ENCODE data around the gene CLSTN3. TPM values are rescaled to one million over a fixed set of nuclear protein-coding genes. Genes with fewer than 3 reads are reported as not detected.

CLSTN3 gene
- total RNA-seq, 3 donors from 2014 or later (not counting 1 experiment from before 2014, with no cell fraction given), result 59.7 to 95.5 (median 61.0) TPM

DNA sequence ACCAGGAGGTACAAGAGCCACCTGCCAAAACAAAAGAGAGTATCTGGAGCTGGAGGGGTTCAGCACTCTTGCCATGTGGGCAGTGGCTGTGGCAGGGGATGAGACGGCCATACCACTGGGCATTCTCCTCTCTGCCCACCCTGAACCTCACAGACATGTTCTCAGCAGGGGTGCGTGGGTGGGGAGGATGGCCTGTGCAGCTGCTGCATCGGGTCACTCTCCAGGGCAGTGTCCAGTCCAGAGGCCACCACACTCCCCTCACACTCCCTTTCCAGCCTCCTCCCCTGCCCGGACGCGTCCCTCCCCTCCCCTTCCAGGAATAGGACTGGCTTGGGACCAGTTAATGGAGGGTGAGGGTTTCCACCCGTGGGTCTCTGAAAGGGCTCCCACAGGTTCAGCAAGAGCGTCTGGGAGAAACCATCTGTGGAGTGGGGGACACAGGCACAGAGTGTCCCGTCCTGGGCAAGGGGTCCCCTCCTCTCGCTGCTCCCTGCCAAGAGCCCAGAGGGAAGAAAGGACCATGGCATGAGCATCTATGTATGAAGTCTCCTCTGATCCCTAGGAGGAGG lies 38.4 kb upstream of the CLSTN3 start:
- no peak for ATAC-seq
- TF ChIP-seq CTCF (IDR thresholded peaks at IDR 0.05), result no peak
- Histone ChIP-seq H3K27me3 (ENCODE audit: control insufficient read depth, insufficient read depth, low read length) (no peaks in the 10 kb centered on the region), H3K4me3 (ENCODE audit: low read length) (peak overlapping the region; percentile 25), H3K4me1 (ENCODE audit: control insufficient read depth, insufficient read depth, low read length) (peaks cover 12% of the 10 kb centered on the region), H3K36me3 (ENCODE audit: control insufficient read depth, insufficient read depth, low read length) (no peaks in the 10 kb centered on the region), H3K27ac (ENCODE audit: low read length) (no peak overlapping the region), H3K9me3 (ENCODE audit: control insufficient read depth, insufficient read depth, low read length) (no peaks in the 10 kb centered on the region)
- WGBS (ENCODE audit: insufficient coverage), result 69% methylated on average over 10 of the region's 10 CpGs
- H3K9me3 Mint-ChIP-seq, result no peaks in the 10 kb centered on the region
- peak overlapping the region; percentile 43 to 79 for H3K27ac Mint-ChIP-seq
- H3K4me1 Mint-ChIP-seq, result peaks cover 0 to 22% of the 10 kb centered on the region in 2 donors
- H3K4me3 Mint-ChIP-seq, result peak overlapping the region; percentile 77
- DNase-seq, result no peak
- no peaks in the 10 kb centered on the region for H3K27me3 Mint-ChIP-seq (ENCODE audit: low read depth in 2 of 2)
- intact Hi-C loops (cut with micrococcal nuclease), result loop anchor here (1.0 to 5.0 kb wide), 3 partner anchors 74 to 222 kb away; partner anchors contain the start of gene LPCAT3
- no peaks in the 10 kb centered on the region for H3K36me3 Mint-ChIP-seq

DNA sequence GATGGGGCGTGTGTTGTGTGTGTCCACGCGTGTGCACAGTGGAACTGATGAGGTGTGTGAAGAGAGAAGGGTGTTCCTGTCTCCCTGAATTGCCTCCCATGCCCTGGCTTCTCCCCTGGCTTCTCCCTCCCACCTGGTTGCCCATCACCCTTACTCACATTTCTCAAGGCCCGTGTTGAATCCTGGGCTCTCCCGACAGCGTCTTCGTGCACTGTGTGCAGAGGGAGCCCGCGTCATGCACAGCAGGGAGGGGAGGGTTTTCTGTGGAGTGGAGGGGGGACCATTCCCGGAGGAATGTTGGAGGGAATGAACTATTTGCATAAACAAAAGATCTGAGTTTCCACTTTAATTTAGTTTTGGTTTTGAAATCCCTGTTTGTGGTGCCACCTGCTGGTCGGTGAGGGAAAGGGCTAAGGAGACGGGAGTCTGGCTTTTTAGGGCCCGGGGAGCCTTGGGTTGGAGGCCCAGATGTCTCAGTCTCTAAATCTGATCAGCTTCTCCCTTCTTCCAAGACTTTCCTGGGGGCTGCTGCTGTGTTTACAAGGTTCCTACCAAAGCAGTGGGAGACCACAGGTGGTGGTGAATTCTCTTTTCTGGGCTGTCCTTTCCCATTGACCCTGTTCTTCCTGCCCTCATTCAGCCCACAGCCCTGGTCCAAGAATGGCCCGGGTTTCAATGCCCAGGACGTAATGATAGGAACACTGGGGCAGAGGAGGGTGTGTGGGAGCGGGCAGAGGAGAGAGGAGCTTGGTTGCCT lies 37.8 kb upstream of the CLSTN3 start, which contains the start of gene C1R:
Gene C1R, minus strand, starts transcription at position 217 of the 757 bp plus-strand sequence. Its CDS starts 57 bp downstream, at position 160.
- Histone ChIP-seq H3K36me3 (ENCODE audit: control insufficient read depth, insufficient read depth, low read length) (no peaks in the 10 kb centered on the region), H3K4me3 (ENCODE audit: low read length) (peak within 1 kb of the TSS; percentile 25), H3K27ac (ENCODE audit: low read length) (no peak within 1 kb of the TSS), H3K27me3 (ENCODE audit: control insufficient read depth, insufficient read depth, low read length) (no peaks in the 10 kb centered on the region), H3K4me1 (ENCODE audit: control insufficient read depth, insufficient read depth, low read length) (peaks cover 12% of the 10 kb centered on the region), H3K9me3 (ENCODE audit: control insufficient read depth, insufficient read depth, low read length) (no peaks in the 10 kb centered on the region)
- TF ChIP-seq CTCF (IDR thresholded peaks at IDR 0.05), result peak; percentile 79
- Mint-ChIP-seq H3K27ac (peak within 1 kb of the TSS; percentile 43 to 79), H3K36me3 (no peaks in the 10 kb centered on the region), H3K27me3 (ENCODE audit: low read depth in 2 of 2) (no peaks in the 10 kb centered on the region), H3K9me3 (no peaks in the 10 kb centered on the region), H3K4me1 (peaks cover 0 to 22% of the 10 kb centered on the region in 2 donors), H3K4me3 (peak within 1 kb of the TSS; percentile 77)
- DNase-seq, result peak; percentile 64 to 85
- WGBS (ENCODE audit: insufficient coverage), result 30% methylated on average over 14 of the region's 16 CpGs
- peak in 2 of 3 donors; percentile 82 to 86 for ATAC-seq
- intact Hi-C loops (cut with micrococcal nuclease), result loop anchor here (1.0 to 5.0 kb wide), 3 partner anchors 75 to 223 kb away; partner anchors contain the start of gene LPCAT3

- WGBS (ENCODE audit: insufficient coverage), result 84% methylated on average over 7 of the region's 8 CpGs
- H3K27me3 Mint-ChIP-seq (ENCODE audit: low read depth in 2 of 2), result no peaks in the 10 kb centered on the region
- no peaks in the 10 kb centered on the region for H3K27me3 ChIP-seq (ENCODE audit: control insufficient read depth, insufficient read depth, low read length)
- H3K9me3 Mint-ChIP-seq, result no peaks in the 10 kb centered on the region
- H3K4me3 ChIP-seq (ENCODE audit: low read length), result no peak overlapping the region
- DNase-seq (no peak), ATAC-seq (peak in 1 of 3 donors; percentile 12)
- no peaks in the 10 kb centered on the region for H3K36me3 ChIP-seq (ENCODE audit: control insufficient read depth, insufficient read depth, low read length)
- H3K9me3 ChIP-seq (ENCODE audit: control insufficient read depth, insufficient read depth, low read length), result no peaks in the 10 kb centered on the region
- TF ChIP-seq CTCF (IDR thresholded peaks at IDR 0.05), result no peak
- intact Hi-C loops (cut with micrococcal nuclease), result loop anchor here (1.0 to 5.0 kb wide), 3 partner anchors 76 to 224 kb away; partner anchors contain the start of gene LPCAT3
- no peak overlapping the region for H3K27ac Mint-ChIP-seq
- peaks cover 12% of the 10 kb centered on the region for H3K4me1 ChIP-seq (ENCODE audit: control insufficient read depth, insufficient read depth, low read length)
- H3K36me3 Mint-ChIP-seq, result no peaks in the 10 kb centered on the region
- no peak overlapping the region for H3K4me3 Mint-ChIP-seq
- peaks cover 0 to 22% of the 10 kb centered on the region in 2 donors for H3K4me1 Mint-ChIP-seq
- H3K27ac ChIP-seq (ENCODE audit: low read length), result no peak overlapping the region
Measured at GRCh38 chr12:7092986-7093460, 37.1 kb upstream of the CLSTN3 start.
